NOMO-1 treated with DMSO at 0.1 percent for 48 hours (cell line): ENCODE measurements around the gene NUB1.

Experiments
- DNase-seq: peaks from one replicate; lab custom pipeline; 2025; ENCODE audit not compliant: unreplicated experiment; lab: John Stamatoyannopoulos, UW

NUB1 gene

DNA sequence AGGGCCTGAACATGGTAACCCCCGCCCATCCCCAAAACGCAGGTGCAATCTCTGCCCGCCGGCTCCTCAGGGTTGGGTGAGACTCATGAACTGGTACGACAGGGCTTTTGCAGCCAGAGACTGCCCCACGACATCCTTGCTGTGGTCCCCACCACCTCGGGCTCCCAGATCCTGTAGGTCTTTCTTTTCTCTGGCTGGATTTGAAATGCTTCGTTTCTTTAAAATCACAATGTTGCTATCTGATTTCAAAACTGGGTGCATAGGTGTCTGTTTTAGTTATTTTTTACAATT lies 46.3 kb downstream of the NUB1 start:
- DNase-seq = no peak

DNA sequence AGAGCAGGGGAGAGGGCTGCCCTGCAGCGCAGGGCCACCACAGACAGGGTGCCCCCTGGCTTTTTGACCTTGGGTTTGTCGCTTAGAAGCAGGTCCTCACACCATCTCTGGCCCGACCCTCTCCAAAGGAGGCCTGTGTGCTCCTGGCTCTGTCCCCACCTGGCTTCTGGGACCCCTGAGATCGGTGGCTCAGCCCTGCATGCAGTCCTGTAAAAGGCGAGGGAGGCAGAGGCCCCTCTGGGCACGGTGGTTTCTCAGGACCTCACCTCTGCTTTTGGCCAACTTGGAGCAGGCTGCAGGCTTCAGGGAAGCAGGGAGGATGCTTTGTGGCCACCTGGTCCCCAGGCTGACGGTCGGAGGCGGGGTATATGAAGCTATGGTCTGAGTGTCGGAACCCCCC lies 46.8 kb downstream of the NUB1 start:
- no peak for DNase-seq

DNA sequence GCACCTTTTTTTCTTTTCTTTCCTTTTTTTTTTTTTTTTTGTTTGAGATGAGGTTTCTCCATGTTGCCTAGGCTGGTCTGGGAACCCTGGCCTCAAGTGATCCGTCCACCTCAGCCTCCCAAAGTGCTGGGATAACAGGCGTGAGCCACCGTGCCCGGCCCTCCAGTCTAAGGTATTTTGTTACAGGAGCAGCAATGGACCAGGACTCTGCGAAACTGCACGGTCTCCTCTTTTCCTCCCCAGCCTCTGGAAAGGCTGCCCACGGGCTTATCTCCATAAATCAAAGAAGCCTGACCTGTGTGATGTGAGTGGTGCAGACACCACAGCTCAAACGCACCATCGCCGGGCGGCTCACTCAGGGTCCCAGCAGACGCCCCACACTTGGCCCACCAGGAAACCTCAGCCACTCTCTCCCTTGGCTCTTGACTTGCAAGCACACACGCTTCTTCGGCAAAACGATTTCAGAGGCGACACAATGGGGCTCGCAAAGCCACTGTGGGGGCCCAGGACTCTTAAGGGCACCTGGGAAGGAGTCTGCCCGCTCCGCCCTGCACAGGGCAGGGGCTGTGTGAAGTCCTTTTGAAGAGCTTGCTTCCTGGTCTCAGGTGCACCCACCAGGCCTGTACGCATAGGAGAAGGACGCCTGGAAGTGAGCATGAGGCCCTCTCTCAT lies 47.6 kb downstream of the NUB1 start:
- DNase-seq = no peak

DNA sequence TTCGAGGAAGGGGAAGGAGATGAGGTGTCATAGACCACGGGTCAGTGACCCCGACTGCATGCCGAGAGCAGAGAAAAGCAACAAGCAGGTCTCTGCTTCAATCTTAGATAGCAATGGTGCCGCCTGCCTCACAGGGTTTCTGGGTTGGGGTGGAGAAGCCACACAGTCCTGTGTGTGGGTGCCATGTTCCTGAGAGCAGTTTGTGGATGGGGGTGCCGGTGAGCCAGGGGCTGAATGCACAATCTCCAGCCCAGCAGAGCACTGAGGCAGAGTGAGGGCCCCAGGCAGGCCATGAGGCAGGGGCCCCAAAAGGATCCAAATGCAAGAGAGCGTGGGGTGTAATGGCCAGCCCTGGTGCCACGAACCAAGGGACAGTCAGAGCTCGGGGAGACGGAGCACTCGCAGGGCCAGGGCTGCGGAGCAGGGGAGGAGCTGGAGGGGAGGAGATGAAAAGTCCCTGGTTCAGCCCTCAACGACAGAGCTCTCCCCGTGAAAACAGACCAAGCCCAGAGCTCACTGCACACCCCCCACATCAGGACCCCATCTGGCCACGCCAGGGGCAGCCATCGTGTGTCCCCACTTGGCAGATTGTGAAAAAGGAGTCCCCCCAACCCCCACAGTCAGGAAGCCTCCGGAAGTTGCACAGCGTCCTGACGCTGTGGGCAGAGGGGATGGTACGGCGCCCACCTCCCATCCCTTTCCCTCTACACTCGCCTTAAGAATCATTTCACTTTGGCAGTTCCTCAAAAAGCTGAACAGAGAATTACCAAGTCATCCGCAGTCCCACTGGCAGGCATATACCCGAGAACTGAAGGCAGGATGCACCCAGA lies 48.4 kb downstream of the NUB1 start:
- no peak for DNase-seq

DNA sequence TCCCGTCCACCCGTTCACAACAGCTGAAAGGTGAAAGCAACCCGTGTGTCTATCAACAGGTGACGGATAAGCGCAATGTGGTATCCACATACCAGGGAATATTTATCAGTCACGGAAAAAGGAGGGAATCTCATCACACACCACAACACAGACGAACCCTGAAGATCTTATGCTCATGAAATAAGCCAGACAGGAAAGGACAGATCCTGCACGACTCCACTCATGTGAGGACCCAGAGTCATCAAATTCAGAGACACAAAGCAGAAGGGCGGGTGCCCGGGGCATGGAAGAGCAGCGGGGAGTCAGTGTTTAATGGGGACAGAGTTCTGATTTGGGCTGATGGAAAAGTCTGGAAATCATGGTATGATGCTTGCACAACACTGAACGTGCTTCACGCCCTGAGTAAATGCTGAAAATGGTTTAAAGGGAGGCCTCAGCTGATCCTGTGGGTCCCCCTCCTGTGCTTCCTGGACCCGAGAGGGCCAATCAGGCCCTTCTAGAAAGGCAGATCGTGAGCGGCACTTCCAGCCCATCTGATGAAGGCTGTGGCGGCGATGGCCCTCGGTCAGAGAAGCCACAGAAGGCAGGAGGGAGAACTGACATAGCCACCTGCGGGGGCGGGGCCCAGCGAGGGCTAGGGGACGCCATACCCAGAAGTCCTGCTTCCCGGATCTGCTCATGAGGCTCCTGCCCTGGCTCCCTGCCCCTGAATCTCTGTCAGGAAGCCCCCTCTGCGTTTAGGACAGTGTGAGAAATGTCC lies 49.2 kb downstream of the NUB1 start:
- no peak for DNase-seq

DNA sequence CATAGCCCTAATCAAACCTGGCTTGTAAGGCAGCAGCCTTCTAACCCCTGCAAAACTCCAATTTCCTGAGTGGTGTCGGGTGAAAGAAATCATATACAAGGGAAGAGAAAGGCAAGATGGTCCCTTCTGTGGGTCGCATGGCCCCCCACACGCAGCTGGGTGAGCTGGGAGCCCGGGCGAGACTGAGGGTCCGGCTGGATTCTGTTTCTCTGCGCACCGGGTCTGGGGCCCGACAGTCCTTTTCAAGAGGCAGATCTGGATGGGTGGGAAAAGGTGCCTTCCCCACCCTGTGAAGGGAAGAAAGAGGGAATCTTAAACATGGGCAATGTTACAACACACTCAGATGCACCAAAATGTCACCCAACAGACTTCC lies 49.7 kb downstream of the NUB1 start:
- DNase-seq = no peak

GRCh38 chr7:151392002-151392401 lies 50.4 kb downstream of the NUB1 start:
- no peak for DNase-seq

DNA sequence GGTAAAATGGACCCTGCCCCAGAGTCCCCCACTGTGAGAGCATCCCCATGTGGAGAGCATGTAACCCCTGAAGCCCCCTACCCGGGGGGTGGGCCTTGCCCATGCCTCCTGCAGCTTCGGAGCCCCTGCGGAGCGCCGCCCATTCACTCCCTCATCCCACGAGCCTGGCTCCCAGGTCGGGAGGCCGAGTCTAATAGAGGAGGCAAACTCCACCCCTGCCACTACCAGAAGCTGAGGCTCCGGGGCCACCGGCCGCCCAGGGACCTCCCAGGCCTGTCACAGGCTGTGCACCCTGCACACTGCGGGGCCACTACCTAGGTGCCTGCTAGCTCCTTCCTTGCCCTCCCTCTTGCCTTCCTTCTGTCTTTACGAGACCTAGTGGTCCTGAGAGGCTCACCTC lies 50.8 kb downstream of the NUB1 start:
- no peak for DNase-seq

DNA sequence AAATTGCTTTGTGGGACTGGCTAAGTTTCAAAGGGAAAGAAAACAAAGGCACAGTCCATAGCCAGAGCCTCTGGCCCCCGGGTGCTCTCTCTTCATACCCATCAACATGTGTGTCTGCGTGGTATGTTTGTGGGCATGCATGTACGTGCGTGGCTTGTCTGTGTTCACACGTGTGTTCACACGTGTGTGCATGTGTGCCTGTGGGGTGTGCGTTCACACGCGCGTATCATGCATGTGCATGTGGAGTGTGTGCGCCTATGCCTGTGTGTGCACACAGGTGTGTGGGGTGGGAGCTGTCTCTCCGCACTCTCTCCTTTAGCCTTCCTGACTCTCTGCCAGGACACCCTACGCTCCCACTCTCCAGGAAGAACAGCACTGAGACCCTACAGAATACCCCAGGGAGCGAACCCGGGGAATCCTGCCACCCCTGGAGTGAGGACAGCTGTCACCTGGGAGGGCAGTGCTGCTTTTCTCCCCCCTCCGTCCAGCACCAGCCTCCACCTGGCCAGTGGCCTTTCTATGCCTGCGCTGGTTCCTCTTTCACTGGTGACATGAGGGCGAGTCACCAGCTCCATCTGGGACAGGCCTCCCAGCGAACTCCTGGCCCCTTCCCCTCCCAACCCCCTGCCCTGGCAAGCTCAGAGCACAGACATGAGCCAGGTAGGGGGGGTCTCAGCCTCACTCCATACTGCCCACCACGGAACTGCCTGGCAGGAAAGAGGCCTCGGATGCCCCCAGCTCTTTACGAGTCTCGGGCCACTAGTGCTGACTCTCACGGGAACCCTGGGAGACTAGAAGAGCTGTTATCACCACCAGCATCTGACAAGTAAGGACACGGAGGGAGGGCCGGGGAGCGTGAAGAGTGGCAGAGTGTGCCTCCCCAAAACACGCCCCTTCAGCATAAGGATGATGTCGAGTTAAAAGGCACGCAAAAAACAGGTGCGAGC lies 51.7 kb downstream of the NUB1 start:
- DNase-seq = no peak

GRCh38 chr7:151394076-151395035 lies 52.7 kb downstream of the NUB1 start:
- no peak for DNase-seq

DNA sequence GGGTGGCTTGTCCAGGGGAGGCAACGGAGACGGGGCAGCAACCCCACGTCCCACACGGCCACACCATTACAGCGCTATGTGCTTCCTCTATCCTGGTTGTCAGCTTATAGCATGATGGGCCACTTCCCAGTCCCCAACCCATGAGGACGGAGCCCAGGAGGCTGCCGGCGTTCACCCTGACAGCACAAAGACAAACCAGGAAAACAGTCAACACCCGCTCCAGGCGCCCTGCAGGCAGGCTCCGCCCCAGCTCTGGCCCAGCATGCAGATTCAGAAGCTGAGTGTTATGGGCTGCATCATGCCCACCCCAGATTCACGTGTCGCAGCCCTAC lies 53.4 kb downstream of the NUB1 start:
- no peak for DNase-seq

GRCh38 chr7:151396328-151396970 lies 54.8 kb downstream of the NUB1 start:
- DNase-seq = no peak

GRCh38 chr7:151397026-151397425 lies 55.4 kb downstream of the NUB1 start:
- no peak for DNase-seq

DNA sequence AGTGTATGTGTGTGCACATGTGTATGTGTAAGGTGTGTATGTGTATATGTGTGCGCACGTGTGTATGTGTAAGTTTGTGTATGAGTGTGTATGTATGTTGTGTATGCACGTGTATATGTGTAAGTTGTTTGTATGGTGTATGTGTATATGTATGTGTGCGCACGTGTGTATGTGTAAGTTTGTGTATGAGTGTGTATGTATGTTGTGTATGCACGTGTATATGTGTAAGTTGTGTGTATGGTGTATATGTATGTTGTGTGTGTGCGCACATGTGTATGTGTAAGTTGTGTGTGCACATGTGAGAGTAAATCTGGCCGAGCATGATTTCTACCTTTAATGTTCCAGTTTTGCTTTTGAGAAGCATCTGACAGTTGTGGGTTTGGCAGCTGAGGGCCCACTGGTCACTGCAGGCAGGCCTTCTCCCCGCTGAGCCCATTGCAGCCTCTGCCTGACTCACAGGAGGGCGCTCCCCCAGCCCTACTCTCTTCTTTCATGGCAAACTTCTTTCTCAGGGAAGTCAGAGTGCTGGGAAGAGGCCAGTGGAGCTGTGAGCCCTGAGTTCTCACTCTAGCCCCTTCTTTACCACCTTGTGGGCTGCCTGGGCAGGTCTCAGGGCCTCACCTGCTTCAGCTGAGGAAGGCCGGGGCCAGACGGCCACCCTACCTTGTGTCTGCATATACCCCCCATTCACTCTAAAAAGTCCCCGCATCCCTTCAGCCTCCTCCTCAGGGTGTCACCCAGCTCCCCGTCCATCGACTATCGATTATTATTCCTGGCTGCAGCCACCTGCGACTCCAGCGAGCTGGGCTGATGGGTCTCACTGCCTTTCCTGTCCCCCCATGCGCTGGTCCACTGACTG lies 57.1 kb downstream of the NUB1 start:
- no peak for DNase-seq

DNA sequence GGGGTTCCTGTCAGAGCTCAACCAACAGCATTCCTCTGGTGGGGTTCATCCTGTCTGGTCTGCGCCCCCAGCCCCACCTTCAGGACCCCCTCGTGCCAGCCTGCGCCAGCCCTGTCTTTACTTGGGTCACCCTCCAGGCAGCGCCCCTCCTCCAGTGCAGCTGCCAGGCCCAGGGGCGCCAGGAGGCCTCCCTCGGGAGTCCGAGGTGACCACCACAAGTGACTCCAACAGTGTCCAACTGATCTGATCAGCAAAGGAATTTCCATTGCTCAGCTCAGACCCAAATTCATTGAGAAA lies 57.6 kb downstream of the NUB1 start:
- no peak for DNase-seq

- no peak for DNase-seq
These were observed 58.3 kb downstream of the NUB1 start for GRCh38 chr7:151399906-151400305.

- no peak for DNase-seq
These were observed 59.2 kb downstream of the NUB1 start for GRCh38 chr7:151400626-151401315.
